HG02943 (cell line): ENCODE data around the gene INPP5A.
"Not testable (repeated sequence)": the region's sequence is repeated elsewhere in the genome, so short reads cannot be mapped to it uniquely, and the experiment has no call there.

Experiments
- ATAC-seq: cut with Tn5 transposase; IDR thresholded peaks from one replicate; pipeline ENCODE4 v1.9.1; 2021; ENCODE audit warnings: mild to moderate bottlenecking, low read depth, moderate library complexity; ENCODE audit not compliant: unreplicated experiment

INPP5A gene

GRCh38 chr10:132666705-132667341 lies 129.2 kb downstream of the INPP5A start:
- ATAC-seq, result no peak

- no peak for ATAC-seq
Observed at GRCh38 chr10:132667342-132668047, 129.9 kb downstream of the INPP5A start.

GRCh38 chr10:132668048-132668394 lies 130.4 kb downstream of the INPP5A start:
- ATAC-seq, result no peak

GRCh38 chr10:132669208-132669861 lies 131.7 kb downstream of the INPP5A start:
- no peak for ATAC-seq

GRCh38 chr10:132670546-132671227 lies 133.1 kb downstream of the INPP5A start:
- ATAC-seq, result no peak

- no peak for ATAC-seq
Observed at GRCh38 chr10:132671228-132672154, 133.9 kb downstream of the INPP5A start.

GRCh38 chr10:132673746-132674145 lies 136.2 kb downstream of the INPP5A start:
- ATAC-seq, result not testable (repeated sequence)

GRCh38 chr10:132674311-132674710 lies 136.7 kb downstream of the INPP5A start:
- no peak for ATAC-seq

GRCh38 chr10:132675031-132675740 lies 137.6 kb downstream of the INPP5A start:
- no peak for ATAC-seq

- no peak for ATAC-seq
Observed at GRCh38 chr10:132676193-132676891, 138.8 kb downstream of the INPP5A start.

- no peak for ATAC-seq
Observed at GRCh38 chr10:132677096-132677472, 139.5 kb downstream of the INPP5A start.

- no peak for ATAC-seq
Observed at GRCh38 chr10:132677473-132678227, 140.1 kb downstream of the INPP5A start.

- ATAC-seq, result no peak
Observed at GRCh38 chr10:132678436-132679216, 141.0 kb downstream of the INPP5A start.

- ATAC-seq, result no peak
Observed at GRCh38 chr10:132679217-132679595, 141.6 kb downstream of the INPP5A start.

GRCh38 chr10:132679640-132680039 lies 142.1 kb downstream of the INPP5A start:
- no peak for ATAC-seq

GRCh38 chr10:132680741-132681140 lies 143.2 kb downstream of the INPP5A start:
- not testable (repeated sequence) for ATAC-seq
